GM18517 (cell line): Measurements from ENCODE around the gene OR2AG1.
"Not testable (repeated sequence)": the region's sequence is repeated elsewhere in the genome, so short reads cannot be mapped to it uniquely, and the experiment has no call there.

ENCODE experiments used
- ATAC-seq: cut with Tn5 transposase; IDR thresholded peaks from one replicate; pipeline ENCODE4 v1.9.1; 2021; ENCODE audit warnings: mild to moderate bottlenecking, moderate library complexity; ENCODE audit not compliant: unreplicated experiment

OR2AG1 gene

DNA sequence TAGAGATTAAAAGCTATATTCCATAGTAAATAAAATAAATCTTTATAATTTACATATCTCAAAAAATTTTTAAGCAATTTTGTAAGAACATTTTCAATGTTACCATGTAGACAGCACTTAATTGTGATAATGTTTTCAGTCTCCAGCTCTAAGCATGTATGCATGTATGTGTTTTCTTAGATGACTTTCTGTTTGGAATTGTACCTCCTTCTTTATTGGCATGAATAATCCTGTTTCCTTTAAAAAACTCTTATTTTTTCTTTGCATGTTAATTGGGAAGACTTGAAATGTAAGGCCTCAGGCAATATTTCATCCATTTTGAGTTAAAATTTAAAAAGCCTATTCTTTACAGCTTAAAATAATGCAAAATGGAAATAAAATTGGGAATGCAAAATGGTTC is 2.0 kb upstream of the OR2AG1 start:
- no peak for ATAC-seq

DNA sequence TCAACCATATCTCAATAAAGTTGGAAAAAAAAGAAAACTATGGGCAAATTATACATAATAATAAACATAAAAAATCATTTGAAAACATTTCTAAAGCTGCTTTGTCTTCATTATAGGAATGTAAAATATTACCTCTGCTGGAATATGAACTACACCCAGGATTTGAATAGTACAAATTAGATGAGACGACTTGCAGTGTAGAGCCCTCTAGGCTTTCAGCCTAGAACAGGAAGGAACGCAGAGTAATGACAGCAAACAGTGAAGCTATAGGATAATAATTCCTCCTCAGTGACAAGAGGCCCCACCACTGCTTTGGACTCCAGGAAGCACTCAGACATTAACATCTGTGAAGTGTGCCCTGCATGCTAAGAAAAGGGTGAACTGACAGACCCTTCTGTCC is 7.7 kb downstream of the OR2AG1 start:
- ATAC-seq: no peak

DNA sequence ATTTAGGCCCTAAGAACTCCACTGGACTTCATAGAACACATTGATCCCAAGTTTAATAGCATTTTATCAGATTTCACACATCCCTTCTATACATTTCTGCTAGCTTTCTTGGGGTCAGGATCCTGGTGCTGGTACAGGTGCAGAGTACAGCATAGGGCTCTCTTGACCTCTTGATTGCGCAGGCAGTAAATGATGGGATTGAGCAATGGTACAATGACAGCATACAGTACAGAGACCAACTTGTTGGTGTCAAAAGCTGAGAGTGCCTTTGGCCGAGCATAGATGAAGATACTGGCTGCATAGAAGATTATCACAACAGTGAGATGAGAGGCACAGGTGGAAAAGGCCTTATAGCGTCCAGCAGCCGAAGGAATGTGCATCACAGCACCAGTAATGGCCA is 11.8 kb downstream of the OR2AG1 start:
- ATAC-seq: no peak

DNA sequence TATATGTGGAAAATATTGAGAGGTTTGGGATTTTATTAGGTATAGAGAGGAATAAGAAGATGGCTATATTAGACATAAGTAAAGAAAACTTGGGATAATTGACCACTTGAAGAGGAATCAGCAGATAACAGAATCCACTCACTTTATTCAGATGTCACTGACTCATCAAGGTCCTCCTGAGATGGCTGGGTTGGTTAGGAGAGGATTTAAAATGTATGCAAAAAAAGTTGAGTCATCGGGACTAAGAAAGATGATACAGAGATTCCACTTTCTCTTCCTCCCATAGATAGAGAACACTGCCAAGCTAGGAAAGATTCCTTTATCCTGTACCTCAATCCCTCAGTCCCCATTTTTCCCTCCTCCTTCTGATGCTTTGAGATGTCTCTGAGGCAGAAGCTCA is 16.6 kb downstream of the OR2AG1 start, which contains the start of gene OR6A2:
Gene OR6A2 (minus strand): TSS at position 288 of the 400 bp plus-strand sequence. CDS start 3,981 bp downstream, outside the sequence.
- ATAC-seq: no peak

DNA sequence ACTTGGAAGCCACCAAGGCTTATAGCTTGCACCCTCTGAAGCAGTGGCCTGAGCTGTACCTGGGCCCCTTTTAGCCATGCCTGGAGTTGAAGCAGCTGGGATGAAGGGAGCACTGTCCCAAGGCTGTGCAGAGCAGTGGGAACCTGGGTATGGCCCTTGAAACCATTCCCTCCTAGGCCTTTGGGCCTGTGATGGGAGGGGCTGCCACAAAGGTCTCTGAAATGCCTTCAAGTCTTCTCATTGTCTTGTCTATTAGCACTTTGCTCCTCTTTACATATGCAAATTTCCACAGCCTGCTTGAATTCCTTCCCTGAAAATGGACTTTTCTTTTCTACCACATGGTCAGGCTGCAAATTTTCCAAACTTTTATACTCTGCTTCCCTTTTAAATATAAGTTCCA is 18.3 kb downstream of the OR2AG1 start:
- ATAC-seq: not testable (repeated sequence)

DNA sequence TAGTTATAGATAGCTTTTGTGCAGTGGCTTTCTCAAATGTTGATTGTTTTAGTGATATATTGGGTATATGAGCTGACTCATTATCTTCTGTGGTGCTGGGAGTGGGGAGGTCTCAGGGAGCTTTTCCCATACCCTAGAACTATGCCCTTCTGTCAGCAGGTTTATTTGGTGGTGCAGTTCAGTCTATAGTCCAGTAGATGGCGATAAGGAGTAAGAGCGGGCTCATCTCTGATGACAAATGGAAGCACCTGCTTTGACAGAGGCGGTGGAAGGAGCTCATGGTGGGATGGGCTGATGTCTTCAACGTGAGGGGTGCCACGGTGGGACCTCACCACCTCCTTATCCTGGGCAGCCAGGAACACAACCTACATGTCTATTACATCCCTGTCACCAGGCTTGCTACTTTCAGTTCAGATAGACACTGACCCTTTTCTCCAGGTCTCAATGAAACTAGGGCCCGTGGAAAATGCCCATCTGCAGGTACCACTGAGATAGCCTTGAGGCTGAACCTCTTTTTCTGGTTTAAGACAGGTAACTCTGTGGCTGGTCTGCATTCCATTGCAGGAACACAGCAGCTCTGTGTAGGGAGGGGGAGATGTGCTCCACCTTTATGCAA is 29.7 kb downstream of the OR2AG1 start:
- peak; percentile 86 for ATAC-seq

DNA sequence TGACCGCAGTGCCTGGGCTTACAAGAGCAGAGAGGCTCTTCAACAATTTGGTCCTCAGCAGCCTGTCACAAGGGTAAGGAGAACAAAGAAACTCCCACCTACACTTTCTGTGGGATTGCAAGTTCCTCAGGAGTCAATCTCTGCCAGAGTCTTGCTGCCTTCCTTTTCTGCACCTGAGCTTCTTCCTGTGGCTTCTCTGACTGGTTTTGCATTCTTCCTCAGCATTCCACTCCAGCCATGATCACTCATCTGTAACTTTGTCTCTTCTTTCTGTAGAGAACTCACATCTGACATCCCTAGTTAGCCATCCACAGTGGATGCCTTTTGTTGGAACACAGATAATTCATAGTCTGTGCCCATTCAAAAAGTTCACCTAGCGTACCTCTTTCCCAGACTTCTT is 30.8 kb downstream of the OR2AG1 start:
- no peak for ATAC-seq

DNA sequence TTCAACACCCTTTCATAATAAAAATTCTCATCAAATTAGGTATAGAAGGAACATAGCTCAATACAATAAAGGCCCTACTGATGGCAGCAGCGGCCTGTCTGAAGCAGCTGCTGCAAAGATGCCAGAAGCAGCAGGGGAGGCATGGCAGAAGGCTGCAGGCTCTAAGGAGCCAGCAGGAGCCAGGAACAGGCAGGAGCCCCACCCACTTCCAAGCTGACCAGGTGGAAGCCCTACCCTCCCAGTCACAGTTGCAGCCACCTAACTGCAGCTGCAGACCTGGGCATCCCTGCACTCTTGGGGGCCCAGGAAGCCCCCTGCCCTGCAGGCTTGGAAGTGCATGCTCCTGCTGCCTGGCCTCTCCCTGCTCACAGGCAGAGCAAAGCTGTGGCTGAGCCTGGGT is 34.9 kb downstream of the OR2AG1 start:
- ATAC-seq: no peak

DNA sequence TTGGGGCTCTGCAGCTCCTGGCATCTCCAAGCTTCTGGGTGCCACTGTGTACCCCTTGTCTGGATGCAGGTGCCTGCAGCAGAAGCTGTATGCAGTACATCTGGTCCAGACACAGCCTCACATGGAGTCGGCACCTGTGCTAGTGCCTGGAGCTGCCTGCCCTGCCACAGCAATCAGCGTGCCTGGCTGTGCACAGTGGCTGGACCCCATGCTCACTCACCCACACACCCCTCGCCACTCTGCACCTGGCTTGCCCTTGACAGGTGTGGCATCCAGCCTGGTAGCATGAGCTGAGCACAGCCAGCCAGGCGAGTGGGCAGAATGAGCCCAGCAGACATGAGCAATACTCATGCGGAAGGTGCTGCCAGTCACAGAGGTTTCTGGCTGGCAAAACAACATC is 36.1 kb downstream of the OR2AG1 start:
- ATAC-seq: no peak

DNA sequence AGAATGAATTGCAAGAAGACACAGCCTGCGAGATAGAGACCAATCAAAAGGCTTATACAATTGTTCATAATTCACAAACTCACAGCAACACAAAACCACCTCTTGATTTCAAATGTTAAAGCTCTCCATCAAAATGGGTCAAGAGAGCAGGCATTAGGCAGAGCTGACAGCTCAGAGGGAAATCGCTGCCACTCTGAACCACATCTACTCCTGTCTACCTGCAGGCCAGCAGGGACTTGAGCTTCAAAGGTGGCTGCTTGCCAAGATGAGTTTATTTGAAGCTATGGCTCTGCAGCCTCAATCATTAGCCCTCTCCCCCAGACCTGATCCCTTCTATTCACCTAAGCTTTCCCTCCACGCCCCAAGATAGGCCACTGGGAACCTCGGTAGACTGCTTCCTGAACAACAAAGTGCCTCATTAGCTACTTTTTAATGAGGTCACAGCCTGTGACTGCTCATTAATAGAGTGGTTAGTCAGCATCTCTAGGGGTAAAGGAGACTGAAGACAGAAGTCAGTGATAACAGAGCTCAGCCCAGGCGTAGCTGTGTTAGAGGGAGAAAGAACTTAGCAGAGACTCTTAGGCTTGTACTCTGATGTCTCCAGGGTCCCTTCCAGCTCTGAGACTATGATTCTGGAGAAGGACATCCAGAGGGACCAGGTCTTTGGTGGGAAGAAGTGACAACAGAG is 41.5 kb downstream of the OR2AG1 start:
- ATAC-seq: no peak

DNA sequence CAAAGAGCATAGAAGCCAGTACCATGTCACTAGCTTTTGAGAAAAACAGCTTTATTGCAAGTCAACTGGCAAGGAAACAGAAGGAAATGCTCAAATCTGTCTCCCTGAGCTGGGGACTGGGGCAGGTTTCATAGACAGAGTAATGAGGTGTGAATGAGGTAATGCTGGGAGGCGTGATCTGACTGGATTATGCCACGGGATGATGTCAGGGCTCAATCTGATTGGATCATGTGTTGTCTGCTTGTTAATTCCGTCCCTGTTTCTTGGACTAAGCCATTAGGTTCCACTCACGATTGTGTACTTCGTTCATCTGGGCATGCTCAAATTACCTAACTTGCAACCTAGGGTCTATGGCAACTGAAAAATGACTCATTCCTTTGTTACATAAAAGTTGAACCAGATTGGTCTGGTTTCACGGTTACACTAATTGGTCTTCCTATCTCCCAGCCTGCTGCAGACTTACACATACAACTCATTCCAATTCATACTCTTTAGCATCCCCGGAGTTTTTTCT is 42.5 kb downstream of the OR2AG1 start:
- ATAC-seq: no peak

DNA sequence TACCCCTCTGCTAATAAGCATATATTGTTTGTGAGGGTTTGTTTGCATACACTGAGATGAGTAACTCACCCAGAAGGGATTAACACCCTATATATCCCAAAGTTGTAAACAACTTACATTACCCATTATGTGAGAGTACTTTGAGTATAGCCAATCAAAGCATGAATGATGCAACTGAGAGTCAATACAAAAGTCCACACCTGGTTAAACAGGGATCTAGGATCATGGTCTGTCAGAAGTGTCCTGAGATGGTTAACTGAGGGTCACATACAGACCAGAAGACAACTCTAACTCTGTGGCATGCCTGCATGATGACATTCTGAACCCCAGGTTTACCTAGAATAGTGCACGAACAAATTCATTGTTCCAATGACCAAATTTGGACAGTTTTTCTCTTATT is 45.3 kb downstream of the OR2AG1 start:
- no peak for ATAC-seq

DNA sequence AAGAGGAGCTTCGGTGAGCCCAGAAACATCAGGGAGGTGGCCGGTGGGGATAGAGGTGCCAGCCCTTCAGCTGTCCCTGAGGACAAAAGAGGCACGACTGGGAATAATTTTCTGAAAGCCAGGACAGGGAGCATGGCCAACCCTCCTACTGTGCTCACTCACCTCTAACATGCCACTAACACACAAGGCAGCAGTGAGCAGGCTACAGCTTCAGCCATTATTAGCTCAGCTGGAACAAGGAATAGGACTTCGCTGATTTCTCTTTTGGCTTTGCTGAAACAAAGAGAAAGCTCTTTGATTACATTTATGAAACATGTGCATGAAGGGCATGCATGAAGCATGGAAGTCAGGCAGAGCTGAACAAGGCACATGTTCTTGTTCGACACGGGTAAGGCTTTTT is 50.5 kb downstream of the OR2AG1 start:
- ATAC-seq: no peak

DNA sequence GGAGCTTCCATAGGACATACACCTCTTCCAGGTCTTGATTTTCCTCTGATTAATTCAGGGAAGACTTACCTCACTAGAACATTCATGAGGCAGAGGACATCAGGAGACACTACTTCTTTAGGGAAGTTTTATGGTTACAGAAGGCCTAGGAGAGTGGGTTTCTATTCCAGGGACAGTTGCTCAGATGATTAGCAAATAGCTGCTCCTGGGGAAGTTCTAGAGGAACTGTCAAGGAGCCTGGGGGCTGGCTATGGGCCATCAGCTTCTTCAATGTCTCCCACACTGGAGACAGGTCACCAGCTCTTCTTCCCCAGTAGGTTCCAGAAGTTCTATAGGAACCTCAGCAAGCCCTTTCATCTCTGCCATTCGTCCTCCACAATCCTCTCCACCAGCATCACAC is 51.2 kb downstream of the OR2AG1 start:
- no peak for ATAC-seq
